GM12801 (cell line): ENCODE measurements around the gene MTUS2.

Experiments
- CTCF ChIP-seq: IDR thresholded peaks from one replicate; pipeline ENCODE4 v1.5.1; 2011; ENCODE audit warnings: control low read depth; ENCODE audit not compliant: insufficient read length; ENCODE audit errors: extremely low read depth

MTUS2 gene

GRCh38 chr13:29255567-29255966 is 435.4 kb downstream of the MTUS2 start:
- TF ChIP-seq CTCF: no peak

- TF ChIP-seq CTCF: no peak
These were observed 440.5 kb downstream of the MTUS2 start for GRCh38 chr13:29260684-29261083.

GRCh38 chr13:29266261-29266660 is 446.1 kb downstream of the MTUS2 start:
- TF ChIP-seq CTCF: no peak

GRCh38 chr13:29266756-29267733 is 446.9 kb downstream of the MTUS2 start:
- TF ChIP-seq CTCF: no peak

GRCh38 chr13:29270271-29270985 is 450.3 kb downstream of the MTUS2 start:
- TF ChIP-seq CTCF: no peak

- TF ChIP-seq CTCF: no peak
These were observed 451.5 kb downstream of the MTUS2 start for GRCh38 chr13:29271606-29272005.

GRCh38 chr13:29279356-29280254 is 459.5 kb downstream of the MTUS2 start:
- TF ChIP-seq CTCF: no peak
